GM21381 (cell line): ENCODE measurements around the gene TRPV2.

Experiments
- ATAC-seq: cut with Tn5 transposase; IDR thresholded peaks from one replicate; pipeline ENCODE4 v1.9.1; 2021; ENCODE audit warnings: mild to moderate bottlenecking, moderate library complexity; ENCODE audit not compliant: unreplicated experiment

The TRPV2 gene

GRCh38 chr17:16406742-16407674 lies 8.4 kb upstream of the TRPV2 start:
- ATAC-seq: no peak

DNA sequence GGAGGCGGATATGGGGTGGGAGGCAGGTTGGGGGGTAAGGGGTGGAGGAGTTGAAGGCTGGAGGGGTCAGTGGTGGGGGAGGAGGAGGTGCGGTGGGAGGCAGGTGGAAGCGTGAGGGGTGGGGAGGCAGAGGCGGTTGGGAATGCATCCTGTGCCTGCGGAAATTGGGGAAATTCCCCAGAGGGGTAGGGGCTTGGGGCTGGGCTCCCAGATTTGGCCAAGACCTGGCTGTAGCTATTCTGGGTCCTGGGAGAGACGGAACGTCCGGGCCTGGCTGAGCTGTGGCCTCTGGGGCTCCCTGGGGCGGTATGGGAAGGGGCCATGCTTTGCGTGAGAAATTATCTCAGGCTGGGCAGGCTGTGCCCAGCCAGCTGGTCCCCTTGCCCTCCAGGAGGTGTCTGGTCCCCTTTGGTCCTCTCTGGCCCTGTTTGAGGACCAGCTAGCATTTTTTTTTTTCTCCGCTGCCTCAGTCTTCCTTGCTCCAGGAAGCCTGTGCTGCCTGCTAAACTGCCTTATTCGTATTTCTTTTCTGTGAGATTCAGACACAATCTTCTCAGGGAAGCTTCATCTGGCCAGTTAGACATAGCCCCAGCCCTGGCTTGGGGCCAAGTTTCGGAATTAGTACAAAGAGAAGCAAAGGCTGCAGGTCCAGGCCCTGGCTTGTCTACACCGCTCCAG lies 7.3 kb upstream of the TRPV2 start:
- peak; percentile 86 for ATAC-seq

- ATAC-seq: no peak
Measured at GRCh38 chr17:16417399-16417798, 2.0 kb downstream of the TRPV2 start.

DNA sequence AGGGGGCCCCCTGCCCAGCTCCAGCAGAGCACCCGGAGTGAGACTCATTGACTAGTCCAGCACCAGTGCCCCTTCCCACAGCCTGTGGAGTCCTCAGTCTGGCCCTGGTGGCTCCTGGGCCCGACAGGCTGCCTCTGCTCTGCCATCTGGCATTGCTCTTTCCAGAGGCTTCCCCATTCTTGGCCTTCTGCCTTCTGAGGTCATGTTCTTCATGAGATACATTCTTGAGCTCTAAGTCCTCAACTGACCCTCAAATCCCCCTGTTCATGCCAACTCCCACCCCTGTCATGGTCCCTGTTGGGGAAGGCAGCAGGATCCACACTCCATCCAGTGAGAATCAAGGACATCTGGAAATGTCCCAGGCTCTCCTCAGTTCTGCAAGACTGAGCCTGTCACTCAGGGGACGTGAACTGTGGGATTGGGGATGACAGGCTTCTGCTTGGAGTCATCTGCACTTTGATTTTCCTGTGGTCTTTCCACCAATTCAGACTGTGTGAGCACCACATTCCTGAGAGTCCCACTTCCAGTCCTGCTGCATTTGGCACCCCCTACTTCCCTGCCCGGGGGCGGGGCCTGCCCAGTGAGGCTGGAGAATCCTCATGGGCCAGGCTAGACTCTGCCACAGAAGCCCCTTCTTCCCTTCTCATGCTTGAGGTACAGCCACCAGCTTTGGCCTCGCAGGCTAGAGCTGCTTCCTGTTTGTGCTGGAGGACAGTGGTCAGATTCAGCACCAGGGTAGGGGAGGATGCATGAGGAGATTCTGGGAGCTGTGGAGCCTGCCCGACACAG lies 2.7 kb downstream of the TRPV2 start:
- ATAC-seq: no peak

GRCh38 chr17:16418685-16419068 lies 3.3 kb downstream of the TRPV2 start:
- no peak for ATAC-seq

- peak; percentile 43 for ATAC-seq
Measured at GRCh38 chr17:16419074-16419928, 3.9 kb downstream of the TRPV2 start.

GRCh38 chr17:16419929-16420271 lies 4.5 kb downstream of the TRPV2 start:
- no peak for ATAC-seq

GRCh38 chr17:16422416-16422815 lies 7.0 kb downstream of the TRPV2 start:
- no peak for ATAC-seq

GRCh38 chr17:16423226-16423872 lies 8.0 kb downstream of the TRPV2 start:
- ATAC-seq: no peak

DNA sequence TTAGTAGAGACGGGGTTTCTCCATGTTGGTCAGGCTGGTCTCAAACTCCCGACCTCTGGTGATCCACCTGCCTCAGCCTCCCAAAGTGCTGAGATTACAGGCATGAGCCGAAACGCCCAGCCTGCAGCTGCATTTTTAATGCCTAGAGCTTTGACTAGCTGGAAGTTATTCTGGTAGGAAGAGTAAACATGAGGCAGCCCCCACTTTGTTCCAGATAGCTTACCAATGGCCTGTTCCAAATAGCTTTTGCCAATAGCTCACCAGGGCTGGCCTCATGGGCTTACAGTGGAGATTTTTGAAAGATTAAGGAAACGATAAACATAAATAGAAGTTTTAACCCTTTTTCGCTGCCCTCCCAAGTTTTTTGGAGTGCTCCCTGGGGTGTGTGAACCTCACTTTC lies 9.8 kb downstream of the TRPV2 start:
- no peak for ATAC-seq

DNA sequence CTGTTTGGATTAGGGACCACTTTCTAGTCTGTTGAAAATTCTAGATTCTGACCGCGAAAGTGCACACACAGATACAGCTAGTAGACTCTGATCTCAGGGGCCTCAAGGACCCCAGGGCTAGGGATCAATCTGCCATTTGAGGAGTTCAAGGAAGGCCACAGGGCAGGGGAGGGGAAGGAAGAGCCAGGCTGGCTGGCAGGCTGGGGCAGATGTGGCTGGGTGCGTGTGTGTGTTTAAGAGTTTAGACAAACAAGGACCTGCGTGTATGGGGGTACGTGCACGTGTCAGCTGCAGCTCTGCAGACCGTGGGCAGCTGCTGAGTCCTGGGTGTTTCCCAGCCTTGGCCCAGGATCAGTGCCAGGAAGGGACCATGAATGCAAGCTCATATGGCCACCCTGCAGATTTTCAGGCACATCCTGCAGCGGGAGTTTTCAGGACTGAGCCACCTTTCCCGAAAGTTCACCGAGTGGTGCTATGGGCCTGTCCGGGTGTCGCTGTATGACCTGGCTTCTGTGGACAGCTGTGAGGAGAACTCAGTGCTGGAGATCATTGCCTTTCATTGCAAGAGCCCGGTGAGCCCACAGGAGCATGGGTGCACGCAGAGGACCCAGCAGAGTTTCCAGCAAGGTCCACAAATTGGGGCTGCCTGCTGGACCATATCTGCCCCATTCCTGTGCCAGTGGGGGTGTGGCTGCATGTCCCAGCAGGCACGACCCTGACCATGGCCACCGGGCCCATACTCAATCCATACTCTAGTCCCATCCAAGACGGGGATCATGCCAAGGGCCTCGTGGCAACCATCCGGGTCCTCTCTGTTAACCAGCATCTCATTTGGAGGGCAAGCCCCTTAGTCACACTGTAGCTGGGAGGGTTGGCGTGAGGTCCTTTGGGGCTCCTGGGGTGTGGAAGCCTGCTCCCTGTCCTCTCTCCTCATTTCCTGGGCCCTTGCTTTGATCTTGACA lies 10.6 kb downstream of the TRPV2 start:
- ATAC-seq: no peak

GRCh38 chr17:16427020-16427419 lies 11.6 kb downstream of the TRPV2 start:
- no peak for ATAC-seq

- no peak for ATAC-seq
Measured at GRCh38 chr17:16428098-16428882, 12.9 kb downstream of the TRPV2 start.

DNA sequence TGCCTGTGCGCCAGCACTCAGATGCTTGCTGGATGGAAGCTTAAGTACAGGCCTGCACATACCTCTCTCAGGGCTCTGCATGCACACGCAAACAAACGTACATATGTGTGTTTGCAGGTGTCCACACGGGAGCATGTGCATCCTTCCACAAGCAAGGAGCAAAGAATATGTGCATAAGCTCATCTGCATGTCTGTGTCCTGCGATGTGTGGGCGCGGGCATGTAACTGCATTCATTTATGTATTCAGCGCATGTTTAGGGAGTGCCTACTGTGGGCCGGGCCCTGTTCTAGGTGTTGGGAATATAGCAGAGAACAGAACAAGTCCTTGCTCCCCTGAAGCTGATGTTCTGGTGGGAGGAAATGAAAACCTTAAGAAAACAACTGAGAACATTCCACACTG lies 13.7 kb downstream of the TRPV2 start:
- ATAC-seq: no peak

DNA sequence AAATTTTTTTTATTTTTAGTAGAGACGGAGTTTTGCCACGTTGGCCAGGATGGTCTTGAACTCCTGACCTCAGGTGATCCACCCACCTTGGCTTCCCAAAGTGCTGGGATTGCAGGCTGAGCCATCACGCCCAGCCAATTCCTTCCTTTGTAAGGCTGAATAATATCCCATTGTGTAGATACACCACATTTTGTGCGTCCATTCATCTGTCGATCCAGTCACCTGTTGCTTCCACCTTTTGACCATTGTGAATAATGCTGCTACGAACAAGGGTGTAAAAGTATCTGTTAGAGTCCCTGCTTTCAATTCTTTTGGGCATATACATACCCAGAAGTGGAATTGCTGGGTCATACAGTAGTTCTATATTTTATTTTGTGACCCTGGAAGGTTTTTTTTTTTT lies 15.3 kb downstream of the TRPV2 start:
- ATAC-seq: no peak

GRCh38 chr17:16432017-16432416 lies 16.6 kb downstream of the TRPV2 start:
- no peak for ATAC-seq

DNA sequence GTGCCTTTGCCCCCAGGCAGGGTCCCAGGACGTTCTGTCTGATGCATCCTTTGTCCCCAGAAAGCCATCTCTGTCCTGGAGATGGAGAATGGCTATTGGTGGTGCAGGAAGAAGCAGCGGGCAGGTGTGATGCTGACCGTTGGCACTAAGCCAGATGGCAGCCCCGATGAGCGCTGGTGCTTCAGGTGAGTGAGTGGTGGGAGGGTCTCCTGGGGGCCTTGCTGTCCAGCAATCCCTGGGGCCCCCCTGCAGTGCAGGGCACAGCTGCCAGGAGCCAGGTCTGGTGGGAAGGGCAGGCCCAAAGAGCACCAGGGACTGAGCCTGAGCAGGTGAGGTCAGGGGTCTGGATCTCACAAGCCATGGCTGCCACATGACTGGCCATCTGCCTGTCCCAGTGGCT lies 18.1 kb downstream of the TRPV2 start:
- no peak for ATAC-seq

- ATAC-seq: no peak
Measured at GRCh38 chr17:16434662-16435061, 19.3 kb downstream of the TRPV2 start.
